Measurements from ENCODE around the gene CNIH4. TPM values are rescaled to one million over a fixed set of nuclear protein-coding genes. Genes with fewer than 3 reads are reported as not detected.
"Not testable (repeated sequence)": the region's sequence is repeated elsewhere in the genome, so short reads cannot be mapped to it uniquely, and the experiment has no call there.

Gene CNIH4
- total RNA-seq, 1 donor from 2014 or later, result 36.1 TPM

- peaks cover 0 to 64% of the 10 kb centered on the region in 2 donors for H3K36me3 ChIP-seq
- no peak for DNase-seq (ENCODE audit: extremely low spot score in 2 of 2)
Measured at GRCh38 chr1:224408294-224408590, 51.6 kb downstream of the CNIH4 start.

GRCh38 chr1:224411766-224412165 is 55.1 kb downstream of the CNIH4 start:
- H3K9me3 ChIP-seq, result no peaks in the 10 kb centered on the region
- DNase-seq (ENCODE audit: extremely low spot score in 2 of 2), result no peak
- no peak overlapping the region for H3K27ac ChIP-seq
- no peaks in the 10 kb centered on the region for H3K27me3 ChIP-seq
- no peak overlapping the region for H3K4me3 ChIP-seq
- peaks cover 0 to 74% of the 10 kb centered on the region in 2 donors for H3K36me3 ChIP-seq
- intact Hi-C loops (cut with DNase I), result no loop called here
- TF ChIP-seq POLR2A (IDR thresholded peaks at IDR 0.05) (no peak), CTCF (IDR thresholded peaks at IDR 0.05) (no peak), POLR2AphosphoS5 (IDR thresholded peaks at IDR 0.05; ENCODE audit: insufficient read depth in 1 of 2, low read depth in 1 of 2) (no peak)
- peaks cover 15% of the 10 kb centered on the region for H3K4me1 ChIP-seq

More at GRCh38 chr1:224408294-224408590, 51.6 kb downstream of the CNIH4 start:
- intact Hi-C loops (cut with DNase I), result no loop called here
- H3K4me3 ChIP-seq, result no peak overlapping the region
- TF ChIP-seq CTCF (IDR thresholded peaks at IDR 0.05) (no peak), POLR2AphosphoS5 (IDR thresholded peaks at IDR 0.05; ENCODE audit: insufficient read depth in 1 of 2, low read depth in 1 of 2) (no peak), POLR2A (IDR thresholded peaks at IDR 0.05) (no peak)
- peaks cover 24% of the 10 kb centered on the region for H3K4me1 ChIP-seq
- H3K27ac ChIP-seq, result no peak overlapping the region
- H3K9me3 ChIP-seq, result no peaks in the 10 kb centered on the region
- no peaks in the 10 kb centered on the region for H3K27me3 ChIP-seq

GRCh38 chr1:224420106-224420505 is 63.4 kb downstream of the CNIH4 start:
- DNase-seq (ENCODE audit: extremely low spot score in 2 of 2), result no peak
- TF ChIP-seq POLR2AphosphoS5 (IDR thresholded peaks at IDR 0.05; ENCODE audit: insufficient read depth in 1 of 2, low read depth in 1 of 2) (no peak), CTCF (IDR thresholded peaks at IDR 0.05) (no peak), POLR2A (IDR thresholded peaks at IDR 0.05) (no peak)
- intact Hi-C loops (cut with DNase I), result no loop called here
- Histone ChIP-seq H3K4me3 (no peak overlapping the region), H3K27ac (no peak overlapping the region), H3K9me3 (no peaks in the 10 kb centered on the region), H3K4me1 (no peaks in the 10 kb centered on the region), H3K27me3 (no peaks in the 10 kb centered on the region), H3K36me3 (peaks cover 0 to 91% of the 10 kb centered on the region in 2 donors)

- intact Hi-C loops (cut with DNase I), result no loop called here
- Histone ChIP-seq H3K4me1 (peaks cover 29% of the 10 kb centered on the region), H3K4me3 (no peak overlapping the region), H3K9me3 (no peaks in the 10 kb centered on the region), H3K27me3 (no peaks in the 10 kb centered on the region), H3K27ac (no peak overlapping the region), H3K36me3 (peaks cover 0 to 56% of the 10 kb centered on the region in 2 donors)
- DNase-seq (ENCODE audit: extremely low spot score in 2 of 2), result no peak
- no peak for TF ChIP-seq POLR2AphosphoS5 (IDR thresholded peaks at IDR 0.05; ENCODE audit: insufficient read depth in 1 of 2, low read depth in 1 of 2)
- no peak for TF ChIP-seq CTCF (IDR thresholded peaks at IDR 0.05)
- TF ChIP-seq POLR2A (IDR thresholded peaks at IDR 0.05), result no peak
Measured at GRCh38 chr1:224425279-224425884, 68.7 kb downstream of the CNIH4 start.

- H3K27me3 ChIP-seq; H3K4me3 ChIP-seq; H3K27ac ChIP-seq; H3K9me3 ChIP-seq; DNase-seq (ENCODE audit: extremely low spot score in 2 of 2); intact Hi-C loops (cut with DNase I): not testable (repeated sequence)
- Histone ChIP-seq H3K36me3 (peaks cover 0 to 42% of the 10 kb centered on the region in 2 donors), H3K4me1 (peaks cover 44% of the 10 kb centered on the region)
Measured at GRCh38 chr1:224426869-224427268, 70.2 kb downstream of the CNIH4 start.
